AG10803 (cell line): ENCODE measurements around the gene ASB18.

Source experiments
- DNase-seq: peaks from one replicate; pipeline ENCODE4 v3.0.0; 2010; ENCODE audit warnings: low read depth
- H3K4me3 ChIP-seq: 2 replicates; pipeline ENCODE4 v1.5.1; 2011; ENCODE audit warnings: mild to moderate bottlenecking, low read length, control low read depth
- CTCF ChIP-seq: conservative IDR thresholded peaks from 2 replicates; pipeline ENCODE4 v1.5.1; 2011; ENCODE audit warnings: mild to moderate bottlenecking, low read length, control low read depth, inconsistent platforms

Gene ASB18

GRCh38 chr2:236167297-236168109, 96.7 kb downstream of the ASB18 start:
- 0 out of 2 replicates have a peak, but pooled peaks have one; percentile 3 for TF ChIP-seq CTCF
- DNase-seq: peak; percentile 49
- peak overlapping the region; percentile 34 for H3K4me3 ChIP-seq

DNA sequence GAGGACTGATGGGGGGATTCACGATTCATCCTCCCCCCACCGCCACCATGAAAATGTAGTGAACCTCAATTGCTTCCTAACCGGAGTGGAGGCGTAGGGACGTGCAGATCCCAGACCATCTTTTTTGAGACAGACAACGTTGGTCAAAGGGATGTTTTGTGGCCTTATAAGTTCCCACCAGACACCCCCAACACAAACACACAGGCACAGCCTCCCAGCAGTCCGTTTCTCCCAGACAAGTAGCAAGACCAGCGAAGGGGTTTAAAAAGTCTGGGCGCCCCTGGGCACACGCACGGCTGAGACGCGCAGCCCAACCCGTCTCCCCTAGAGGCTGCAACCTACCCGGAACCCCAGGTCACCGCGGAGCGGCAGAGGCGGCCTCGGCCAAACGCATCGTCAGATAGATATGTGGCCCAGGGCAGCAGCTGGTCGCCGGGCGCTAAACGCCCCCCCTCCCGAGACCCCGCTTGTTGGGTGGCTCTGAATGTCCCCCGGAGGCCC, 97.4 kb downstream of the ASB18 start:
- H3K4me3 ChIP-seq: peak overlapping the region; percentile 9
- TF ChIP-seq CTCF: no peak
- no peak for DNase-seq

DNA sequence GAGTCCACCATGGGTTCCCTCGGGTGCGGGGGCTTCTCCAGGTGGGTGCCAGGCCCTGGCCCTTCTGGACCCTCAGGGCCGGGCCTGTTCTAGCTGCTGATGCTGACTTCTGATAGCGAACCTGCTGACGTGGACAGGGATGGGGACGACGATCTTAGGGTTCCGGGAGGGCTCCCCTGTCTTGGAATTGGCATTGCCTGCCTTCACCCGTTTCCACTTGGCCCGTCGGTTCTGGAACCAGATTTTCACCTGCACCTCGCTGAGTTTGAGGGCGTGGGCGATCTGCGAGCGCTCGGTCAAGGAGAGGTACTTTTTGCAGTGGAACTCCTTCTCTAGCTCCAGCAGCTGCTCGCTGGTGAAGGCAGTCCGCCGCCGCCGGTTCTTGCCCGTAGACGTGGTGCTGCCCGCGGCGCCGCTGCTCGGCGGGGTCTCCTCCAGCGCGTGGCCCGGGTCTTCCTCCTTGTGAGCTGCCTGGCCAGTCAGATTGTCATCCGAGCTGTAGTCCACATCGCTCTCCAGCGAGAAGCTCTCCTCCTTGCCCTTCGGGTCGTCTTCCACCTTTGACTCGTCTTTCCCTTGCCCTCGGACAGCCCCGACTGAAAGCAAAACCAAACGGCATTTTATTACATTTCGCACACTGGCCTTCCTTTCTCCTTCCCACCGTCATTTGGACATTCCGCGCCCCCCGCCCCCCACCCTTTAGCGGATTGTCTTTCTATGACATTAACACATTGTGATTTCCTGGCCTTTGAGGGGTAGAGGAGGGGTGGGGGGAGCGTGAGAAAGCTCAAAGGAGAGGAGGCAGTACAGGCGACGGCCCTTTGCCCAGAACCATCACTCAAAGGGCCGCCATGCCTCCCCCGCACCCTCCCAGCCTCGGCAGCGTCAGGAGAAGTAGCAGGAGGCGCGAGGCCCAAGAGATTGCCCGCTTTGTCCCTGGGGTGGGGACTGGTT, 98.1 kb downstream of the ASB18 start:
- TF ChIP-seq CTCF: no peak
- peak overlapping the region; percentile 42 for H3K4me3 ChIP-seq
- no peak for DNase-seq

DNA sequence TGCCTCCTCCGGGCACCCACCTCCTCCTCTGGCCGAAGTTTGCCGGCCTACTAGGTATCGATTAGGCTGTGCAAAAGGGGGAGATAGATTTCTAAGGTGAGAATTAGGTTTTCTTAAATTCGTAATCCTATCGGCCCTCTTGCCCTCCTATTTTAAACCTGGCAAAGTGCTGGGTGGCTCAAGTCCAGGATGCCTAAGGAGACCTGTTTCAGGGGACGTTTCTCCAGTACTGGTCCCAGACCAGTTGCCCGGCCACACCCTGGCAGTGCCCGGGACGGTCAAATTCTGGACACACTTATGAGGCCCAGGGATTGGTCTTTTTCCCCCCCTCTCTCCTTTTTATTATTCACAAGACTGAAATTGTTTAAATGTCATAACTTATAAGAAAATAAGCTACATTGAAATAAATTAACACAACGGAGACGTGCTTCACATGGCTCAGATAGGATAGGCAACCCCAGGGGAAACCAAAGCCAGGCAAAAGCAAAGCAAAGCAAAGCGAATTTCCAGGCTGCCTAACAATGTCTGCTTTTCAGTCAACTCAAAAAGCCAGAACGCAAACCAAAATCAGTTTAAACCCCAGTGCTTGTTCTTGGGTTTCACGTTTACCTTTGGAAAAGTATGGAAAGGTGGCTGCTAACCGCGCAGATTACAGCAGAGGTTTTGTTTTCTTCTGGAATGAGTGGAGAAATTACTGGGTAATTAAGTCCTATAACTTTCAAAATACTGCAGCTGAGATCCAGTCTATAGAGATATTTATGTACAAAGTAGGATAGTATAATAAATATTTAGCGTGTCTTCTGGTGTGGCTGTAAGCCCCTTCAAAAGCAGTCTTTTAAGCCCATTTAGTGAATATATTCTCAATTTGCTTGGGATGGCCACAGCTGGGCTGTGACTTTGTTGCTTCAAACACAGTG, 99.0 kb downstream of the ASB18 start:
- peak overlapping the region; percentile 8; the same call in 1 of the 2 replicates for H3K4me3 ChIP-seq
- TF ChIP-seq CTCF: no peak
- no peak for DNase-seq

- DNase-seq: no peak
- H3K4me3 ChIP-seq: peak overlapping the region; percentile 48
- no peak for TF ChIP-seq CTCF
These were observed 99.8 kb downstream of the ASB18 start for GRCh38 chr2:236164201-236164924.
